Raji (cell line): ENCODE measurements around the gene TNIK.

ENCODE experiments used
- POLR2A ChIP-seq: IDR thresholded peaks from 2 replicates; pipeline ENCODE4 v1.6.1; 2011; ENCODE audit warnings: low read depth, low read length, control low read depth; ENCODE audit not compliant: insufficient read depth

The TNIK gene

DNA sequence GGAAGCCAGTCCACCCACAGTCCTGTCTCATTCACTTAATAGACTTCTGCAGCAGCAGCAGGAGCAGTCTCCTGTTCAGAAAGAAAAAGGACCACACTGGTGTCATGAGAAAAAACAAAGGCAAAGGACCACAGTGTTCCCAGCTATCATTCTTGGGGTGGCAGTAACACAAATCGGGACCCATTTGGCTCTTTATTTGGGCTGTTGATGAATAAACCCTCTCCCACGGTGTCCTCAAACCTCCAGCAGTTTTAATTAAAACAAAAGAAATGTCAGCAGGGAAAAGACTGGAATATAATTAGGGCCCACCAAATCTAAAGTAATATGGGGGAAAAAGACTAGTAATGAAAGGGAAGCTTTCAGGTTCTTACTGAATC lies 223.2 kb downstream of the TNIK start:
- no peak for TF ChIP-seq POLR2A

DNA sequence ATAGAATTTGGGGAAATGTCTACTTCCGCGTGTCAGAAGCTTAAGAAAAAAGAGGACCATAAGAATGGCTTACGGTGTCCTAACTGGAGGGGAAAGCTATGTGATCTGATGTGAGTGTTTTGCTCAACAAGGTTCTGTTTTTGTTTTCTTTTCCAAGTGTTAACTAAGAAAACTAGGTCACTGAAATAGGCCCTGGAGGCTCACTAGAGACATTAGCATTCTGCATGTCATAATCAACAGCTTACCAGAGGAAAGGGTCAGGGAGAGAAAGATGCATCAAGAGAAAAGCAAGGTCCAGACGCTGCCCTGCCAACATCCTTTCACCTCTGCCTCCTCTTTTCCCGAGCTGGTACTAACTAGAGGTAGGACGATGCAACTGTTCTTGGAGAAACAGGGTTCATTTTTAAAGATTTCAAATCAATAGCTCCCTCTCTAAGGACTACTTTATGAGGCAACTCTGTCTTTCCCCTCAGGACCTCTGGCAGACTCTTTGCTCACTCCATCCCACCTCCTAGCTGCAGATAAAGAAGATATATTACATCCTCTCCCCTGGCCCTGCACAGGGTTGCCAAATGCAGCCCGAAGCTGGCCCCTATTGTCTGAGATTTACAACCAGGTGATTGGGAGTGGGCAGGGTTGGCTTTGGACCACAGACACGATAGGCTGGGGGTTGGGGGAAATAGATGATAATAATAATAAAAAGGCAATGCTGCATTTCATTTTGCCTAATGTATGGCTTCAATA lies 223.8 kb downstream of the TNIK start:
- no peak for TF ChIP-seq POLR2A

GRCh38 chr3:171234298-171235010 lies 225.8 kb downstream of the TNIK start:
- TF ChIP-seq POLR2A, result no peak

DNA sequence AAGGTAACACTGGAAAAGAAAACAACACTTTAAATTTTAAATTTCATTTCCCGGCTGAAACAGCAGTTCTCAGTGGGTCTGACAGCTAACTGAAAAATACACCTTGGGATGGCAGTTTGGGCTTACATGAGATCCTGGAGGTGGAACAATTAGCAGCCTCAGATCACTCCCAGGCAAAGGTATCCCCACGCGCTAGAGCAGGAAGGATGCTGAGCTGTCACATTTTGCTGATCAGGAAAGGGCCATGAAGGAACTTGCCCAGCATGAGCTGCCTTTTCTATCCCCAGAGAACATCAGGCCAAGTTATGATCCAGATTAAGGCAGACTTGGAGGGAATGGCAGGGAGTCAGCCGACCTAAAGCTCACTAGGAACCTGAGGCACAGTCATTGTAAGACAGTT lies 228.8 kb downstream of the TNIK start:
- TF ChIP-seq POLR2A, result no peak

- TF ChIP-seq POLR2A, result no peak
Measured at GRCh38 chr3:171230865-171231264, 229.3 kb downstream of the TNIK start.

- TF ChIP-seq POLR2A, result no peak
Measured at GRCh38 chr3:171229173-171229572, 231.0 kb downstream of the TNIK start.

- TF ChIP-seq POLR2A, result no peak
Measured at GRCh38 chr3:171228240-171228639, 232.0 kb downstream of the TNIK start.

DNA sequence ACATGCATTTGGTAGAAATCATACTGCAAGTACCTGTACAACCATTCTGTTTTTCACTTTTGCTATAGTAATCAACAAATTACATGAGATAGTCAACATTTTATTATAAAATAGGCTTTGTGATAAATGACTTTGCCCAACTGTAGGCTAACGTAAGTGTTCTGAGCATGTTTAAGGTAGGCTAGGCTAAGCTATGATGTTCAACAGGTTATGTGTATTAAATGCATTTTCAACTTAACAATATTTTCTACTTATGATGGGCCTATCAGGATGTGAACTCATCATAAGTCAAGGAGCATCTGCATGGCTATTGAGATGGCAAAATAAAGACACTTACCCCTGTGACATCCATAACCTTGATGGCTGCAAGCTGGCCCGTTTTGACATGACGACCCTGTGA lies 232.4 kb downstream of the TNIK start:
- no peak for TF ChIP-seq POLR2A

GRCh38 chr3:171227359-171227758 lies 232.8 kb downstream of the TNIK start:
- TF ChIP-seq POLR2A, result no peak

GRCh38 chr3:171226794-171227193 lies 233.4 kb downstream of the TNIK start:
- TF ChIP-seq POLR2A, result no peak

DNA sequence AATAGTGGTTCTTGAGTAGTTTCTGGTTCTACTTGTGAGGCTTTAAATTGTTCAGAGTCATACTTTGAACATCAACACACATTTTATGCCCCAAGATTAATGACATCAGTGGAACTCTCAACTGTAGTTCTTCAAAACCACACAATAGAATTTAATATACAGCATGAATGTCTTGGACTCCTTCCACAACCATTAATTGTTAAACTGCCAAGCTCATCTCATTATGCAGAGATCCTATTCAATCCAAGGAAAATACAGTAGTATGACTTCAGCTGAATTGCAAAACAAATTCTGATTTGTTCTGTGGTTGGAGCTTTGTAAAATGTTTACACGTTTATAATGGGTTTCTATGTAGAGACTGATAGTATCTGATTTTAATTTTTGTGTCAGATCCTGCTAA lies 234.5 kb downstream of the TNIK start:
- TF ChIP-seq POLR2A, result no peak

- no peak for TF ChIP-seq POLR2A
Measured at GRCh38 chr3:171225165-171225564, 235.0 kb downstream of the TNIK start.

- no peak for TF ChIP-seq POLR2A
Measured at GRCh38 chr3:171223396-171223795, 236.8 kb downstream of the TNIK start.

- TF ChIP-seq POLR2A, result no peak
Measured at GRCh38 chr3:171222995-171223394, 237.2 kb downstream of the TNIK start.

- TF ChIP-seq POLR2A, result no peak
Measured at GRCh38 chr3:171221597-171221996, 238.6 kb downstream of the TNIK start.

DNA sequence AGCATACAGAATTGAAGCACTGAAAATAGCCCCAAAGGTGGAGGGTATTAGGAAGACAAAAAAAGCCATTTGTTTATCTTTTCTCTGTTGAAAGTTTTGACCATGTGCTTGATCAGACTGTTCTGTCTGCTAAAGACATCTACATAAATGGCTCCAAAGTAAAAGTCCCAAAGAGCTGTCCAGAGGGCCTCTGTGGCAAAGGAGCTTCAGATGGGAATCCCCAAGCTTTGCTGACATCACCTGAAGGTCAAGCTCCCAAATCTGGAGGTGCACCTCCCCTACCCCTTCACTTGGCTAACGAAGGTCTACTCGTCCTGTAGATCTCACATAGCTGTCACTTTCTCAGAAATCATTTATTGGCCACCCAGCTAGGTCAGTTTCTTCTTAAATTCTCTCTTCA lies 239.1 kb downstream of the TNIK start:
- TF ChIP-seq POLR2A, result no peak

- no peak for TF ChIP-seq POLR2A
Measured at GRCh38 chr3:171219258-171219657, 240.9 kb downstream of the TNIK start.
